Erythroblast (primary cell): ENCODE results near the gene C1QTNF1.

Source experiments
- GATA1 ChIP-seq: IDR thresholded peaks from 2 replicates; pipeline ENCODE4 v1.6.1; 2011; ENCODE audit warnings: low read depth, mild to moderate bottlenecking, control low read depth, low read length, moderate library complexity
- POLR2A ChIP-seq: IDR thresholded peaks from 2 replicates; pipeline ENCODE4 v1.6.1; 2011; ENCODE audit warnings: mild to moderate bottlenecking, low read length

- TF ChIP-seq POLR2A, result no peak
- no peak for TF ChIP-seq GATA1
Observed at GRCh38 chr17:78990349-78991016, 33.5 kb upstream of the C1QTNF1 start.
